ENCODE results near the gene SNN.

The SNN gene

GRCh38 chr16:11639008-11639562, 29.2 kb upstream of the SNN start:
- ChIA-PET POLR2A (interaction anchor here (0.7 kb wide), 1 partner anchor 52 kb away, joined by 6 read pairs; the partner anchor contains the start of gene LITAF), CTCF (interaction anchor here (2.8 to 5.3 kb wide), 5 partner anchors 8 to 107 kb away, joined by 14 to 47 read pairs (median 22); no protein-coding TSS in a partner anchor)
- DNase-seq (ENCODE audit: extremely low spot score), result no peak
- TF ChIP-seq, protein P1, sequence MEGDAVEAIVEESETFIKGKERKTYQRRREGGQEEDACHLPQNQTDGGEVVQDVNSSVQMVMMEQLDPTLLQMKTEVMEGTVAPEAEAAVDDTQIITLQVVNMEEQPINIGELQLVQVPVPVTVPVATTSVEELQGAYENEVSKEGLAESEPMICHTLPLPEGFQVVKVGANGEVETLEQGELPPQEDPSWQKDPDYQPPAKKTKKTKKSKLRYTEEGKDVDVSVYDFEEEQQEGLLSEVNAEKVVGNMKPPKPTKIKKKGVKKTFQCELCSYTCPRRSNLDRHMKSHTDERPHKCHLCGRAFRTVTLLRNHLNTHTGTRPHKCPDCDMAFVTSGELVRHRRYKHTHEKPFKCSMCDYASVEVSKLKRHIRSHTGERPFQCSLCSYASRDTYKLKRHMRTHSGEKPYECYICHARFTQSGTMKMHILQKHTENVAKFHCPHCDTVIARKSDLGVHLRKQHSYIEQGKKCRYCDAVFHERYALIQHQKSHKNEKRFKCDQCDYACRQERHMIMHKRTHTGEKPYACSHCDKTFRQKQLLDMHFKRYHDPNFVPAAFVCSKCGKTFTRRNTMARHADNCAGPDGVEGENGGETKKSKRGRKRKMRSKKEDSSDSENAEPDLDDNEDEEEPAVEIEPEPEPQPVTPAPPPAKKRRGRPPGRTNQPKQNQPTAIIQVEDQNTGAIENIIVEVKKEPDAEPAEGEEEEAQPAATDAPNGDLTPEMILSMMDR (IDR thresholded peaks at IDR 0.05; ENCODE audit: control extremely low read depth, extremely low read depth, low read depth, missing control alignments), result no peak

GRCh38 chr16:11639925-11640899, 28.0 kb upstream of the SNN start:
- ChIA-PET POLR2A (no interaction called here), CTCF (interaction anchor here (0.6 to 5.3 kb wide), 26 partner anchors 9 to 686 kb away, joined by 3 to 47 read pairs (median 4); no protein-coding TSS in a partner anchor)
- no peak for DNase-seq (ENCODE audit: extremely low spot score)
- TF ChIP-seq, protein P1 (IDR thresholded peaks at IDR 0.05; ENCODE audit: control extremely low read depth, extremely low read depth, low read depth, missing control alignments), result no peak

- POLR2A ChIA-PET, result no interaction called here
- TF ChIP-seq, protein P1 (IDR thresholded peaks at IDR 0.05; ENCODE audit: control extremely low read depth, extremely low read depth, low read depth, missing control alignments), result peak; percentile 71
- CTCF ChIA-PET, result interaction anchor here (0.7 to 5.3 kb wide), 29 partner anchors 9 to 687 kb away, joined by 3 to 47 read pairs (median 4); no protein-coding TSS in a partner anchor
- DNase-seq (ENCODE audit: extremely low spot score), result no peak
Measured at GRCh38 chr16:11640987-11641817, 27.1 kb upstream of the SNN start.

DNA sequence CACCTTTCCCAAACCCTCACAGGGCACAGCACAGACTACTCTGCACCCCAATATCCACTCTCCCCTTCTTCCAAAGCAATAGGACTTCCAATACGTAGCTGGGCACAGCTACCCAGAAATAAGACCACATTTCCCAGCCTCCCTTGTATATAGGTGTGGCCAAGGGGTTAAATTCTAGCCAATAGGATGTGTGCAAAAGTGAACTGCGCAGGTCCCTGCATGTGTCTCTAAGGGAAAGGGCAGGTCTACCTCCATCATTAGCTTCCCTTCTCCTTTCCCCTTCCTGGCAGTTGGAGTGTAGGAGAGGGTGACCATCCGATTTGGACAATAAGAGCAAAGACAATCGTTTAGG, 25.5 kb upstream of the SNN start:
- no peak for DNase-seq (ENCODE audit: extremely low spot score)
- CTCF ChIA-PET, result interaction anchor here (0.7 to 5.3 kb wide), 12 partner anchors 12 to 247 kb away, joined by 3 to 47 read pairs (median 5); partner anchors contain the start of gene ZC3H7A
- POLR2A ChIA-PET, result no interaction called here

DNA sequence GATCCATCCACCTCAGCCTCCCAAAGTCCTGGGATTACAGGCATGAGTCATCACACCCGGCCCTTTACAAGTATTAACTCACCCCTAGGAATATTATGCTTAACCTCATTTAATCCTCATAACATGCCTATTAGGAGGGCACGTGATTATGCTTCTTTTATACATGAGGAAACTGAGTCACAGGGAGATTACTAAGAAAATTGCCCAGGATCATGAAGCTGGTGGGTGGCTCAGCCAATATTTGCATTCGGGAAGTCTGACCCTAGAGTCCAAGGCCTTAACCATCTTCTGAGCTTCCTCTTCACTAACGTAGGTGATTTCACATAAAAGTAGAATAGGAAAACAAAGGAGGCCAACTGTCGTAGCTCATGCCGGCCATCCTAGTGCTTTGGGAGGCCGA, 19.0 kb upstream of the SNN start:
- CTCF ChIA-PET, result interaction anchor here (0.8 to 4.2 kb wide), 5 partner anchors 9 to 240 kb away, joined by 3 to 19 read pairs (median 4); no protein-coding TSS in a partner anchor
- POLR2A ChIA-PET, result no interaction called here
- TF ChIP-seq, protein P1 (IDR thresholded peaks at IDR 0.05; ENCODE audit: control extremely low read depth, extremely low read depth, low read depth, missing control alignments), result no peak
- DNase-seq (ENCODE audit: extremely low spot score), result no peak

More for the DNA sequence above, 25.5 kb upstream of the SNN start:
- TF ChIP-seq, protein P1 (IDR thresholded peaks at IDR 0.05; ENCODE audit: control extremely low read depth, extremely low read depth, low read depth, missing control alignments), result no peak
